NCI-H1105 (cell line): Measurements from ENCODE around the gene HTN3.
A peak's percentile ranks its signal among the peaks of the same experiment; 100 is the strongest.
"Not testable (repeated sequence)": the region's sequence is repeated elsewhere in the genome, so short reads cannot be mapped to it uniquely, and the experiment has no call there.

Source experiments
- DNase-seq: peaks from one replicate; lab custom pipeline; 2025; lab: John Stamatoyannopoulos, UW

Gene HTN3

DNA sequence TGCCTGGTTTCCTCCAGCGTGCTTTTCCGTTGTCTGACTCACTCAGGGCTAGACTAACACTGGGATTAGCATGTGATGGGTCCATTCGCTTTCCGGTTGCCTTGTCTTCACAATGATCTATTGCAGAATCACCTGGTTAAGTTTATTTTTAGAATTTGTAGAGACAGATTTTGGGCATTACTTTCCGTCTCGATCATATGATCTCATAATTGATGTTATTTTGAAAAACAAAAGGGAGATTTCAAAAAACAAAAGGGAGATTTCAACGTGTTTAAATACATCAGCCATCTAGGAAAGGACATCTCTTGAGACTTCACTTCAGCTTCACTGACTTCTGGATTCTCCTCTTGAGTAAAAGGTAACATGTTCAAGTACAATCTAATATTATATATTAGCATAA lies at the start of gene HTN3:
HTN3 (plus strand) TSS at position 301 of the 400 bp plus-strand sequence. CDS start 2,282 bp downstream, outside the sequence.
- DNase-seq = not testable (repeated sequence)

DNA sequence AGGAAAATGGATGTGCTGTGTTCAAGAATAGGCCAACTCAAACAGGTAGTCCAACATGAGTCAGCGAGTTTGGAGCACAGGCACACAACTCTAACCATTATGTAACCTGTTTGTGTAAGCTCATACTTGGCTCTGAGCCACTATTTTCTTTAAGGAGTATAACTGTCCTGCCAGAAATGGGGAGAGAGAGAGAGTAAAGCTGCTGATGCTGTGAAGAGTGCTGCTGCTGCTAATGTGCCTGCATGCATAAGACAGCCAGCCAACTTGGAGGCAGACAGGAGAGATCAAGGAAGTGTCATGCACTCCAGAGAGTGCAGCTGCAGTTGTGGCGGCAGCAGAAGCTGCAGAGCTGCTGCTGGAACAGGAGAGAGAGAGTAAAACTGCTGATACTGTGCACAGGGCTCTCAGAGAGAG lies 44.2 kb upstream of the HTN3 start:
- DNase-seq = peak; percentile 24

DNA sequence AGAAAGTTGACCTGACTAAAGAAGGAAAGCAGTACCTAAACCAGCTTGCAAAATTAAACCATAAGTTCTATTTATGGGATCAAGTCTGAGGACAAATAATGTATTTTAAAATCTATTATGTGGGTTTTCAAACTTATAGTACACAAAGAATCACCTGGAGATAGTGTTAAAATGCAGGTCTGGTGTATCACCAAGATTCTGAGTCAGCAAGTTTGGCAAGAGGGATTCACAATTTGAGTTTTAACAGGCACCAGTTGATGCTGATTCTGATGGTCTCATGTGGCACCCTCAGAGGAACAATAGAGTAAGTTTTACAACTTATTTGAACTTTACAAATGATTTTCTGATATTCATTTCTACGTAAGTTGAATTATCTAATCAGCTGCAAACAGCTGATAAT lies 41.6 kb upstream of the HTN3 start:
- DNase-seq = no peak

DNA sequence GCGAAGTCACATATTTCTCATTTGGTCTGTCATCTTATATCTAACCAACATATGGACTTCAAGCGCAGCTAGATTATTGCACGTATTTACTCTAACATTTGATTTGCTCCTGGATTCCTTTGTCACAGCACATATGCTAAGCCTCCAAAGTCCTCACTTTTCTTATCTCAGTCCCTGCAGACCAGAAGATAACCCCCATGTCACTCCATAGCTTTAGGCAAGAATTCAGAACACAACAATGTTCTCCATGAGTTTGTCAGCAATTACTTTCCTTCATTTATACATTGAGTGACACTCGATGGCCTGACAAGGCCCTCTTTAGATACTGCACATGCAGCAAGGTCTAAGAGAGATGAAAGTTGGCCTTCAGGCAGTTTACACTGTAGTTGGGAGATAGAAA lies 37.2 kb upstream of the HTN3 start:
- DNase-seq = no peak

DNA sequence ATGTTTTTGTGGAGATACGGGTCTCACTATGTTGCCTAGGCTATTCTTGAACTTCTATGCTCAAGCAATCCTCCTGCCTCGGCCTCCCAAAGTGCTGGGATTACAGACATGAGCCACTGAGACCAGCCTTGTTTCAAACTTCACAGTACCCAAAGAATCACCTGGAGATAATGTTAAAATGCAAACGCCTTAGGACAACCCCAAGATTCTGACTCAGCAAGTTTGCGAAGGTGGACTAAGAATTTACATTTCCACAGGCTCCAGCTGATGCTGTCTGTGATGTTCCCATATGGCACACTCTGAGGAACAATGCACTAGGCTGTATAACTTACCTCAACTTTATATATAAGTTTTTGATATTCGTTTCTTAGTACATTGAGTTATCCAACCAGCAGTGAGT lies 33.5 kb upstream of the HTN3 start:
- no peak for DNase-seq

DNA sequence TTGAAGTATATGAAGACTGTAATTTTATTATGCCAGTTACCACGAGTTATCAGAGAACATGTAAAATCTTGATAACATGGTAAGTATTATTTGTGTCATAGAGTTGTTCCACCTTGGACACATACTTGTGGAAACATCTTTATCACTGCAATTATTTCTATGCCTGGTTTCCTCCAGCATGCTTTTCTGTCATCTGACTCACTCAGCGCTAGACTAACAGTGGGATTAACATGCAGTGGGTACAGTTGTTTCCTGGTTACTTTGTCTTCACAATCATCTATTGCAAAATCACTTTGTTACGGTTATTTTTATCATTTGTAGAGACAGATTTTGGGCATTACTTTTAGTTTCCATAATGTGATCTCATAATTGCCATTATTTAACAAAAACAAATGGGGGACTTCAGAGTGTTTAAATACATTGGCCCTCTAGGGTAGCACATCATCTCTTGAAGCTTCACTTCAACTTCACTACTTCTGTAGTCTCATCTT lies 32.7 kb upstream of the HTN3 start, which contains the start of gene STATH:
STATH (plus strand) TSS at position 441 of the 491 bp plus-strand sequence. CDS start 2,472 bp downstream, outside the sequence.
- DNase-seq = no peak

DNA sequence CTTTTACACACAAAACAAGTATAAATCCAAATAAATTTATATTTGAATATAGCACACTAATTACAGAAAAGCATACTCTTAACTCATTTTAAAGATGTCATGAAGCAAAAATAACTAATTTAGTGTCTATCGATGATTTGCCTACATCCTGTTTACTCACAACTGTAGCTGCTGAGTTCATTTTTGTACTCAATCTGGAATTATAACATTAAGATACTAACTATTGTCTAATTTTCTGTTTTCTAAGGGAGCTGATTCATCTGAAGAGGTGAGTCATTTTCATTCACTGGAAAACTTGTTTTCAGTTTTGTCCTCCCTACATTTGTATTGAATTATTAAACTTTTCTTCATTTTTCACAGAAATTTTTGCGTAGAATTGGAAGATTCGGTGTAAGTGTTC lies 28.8 kb upstream of the HTN3 start:
- no peak for DNase-seq

DNA sequence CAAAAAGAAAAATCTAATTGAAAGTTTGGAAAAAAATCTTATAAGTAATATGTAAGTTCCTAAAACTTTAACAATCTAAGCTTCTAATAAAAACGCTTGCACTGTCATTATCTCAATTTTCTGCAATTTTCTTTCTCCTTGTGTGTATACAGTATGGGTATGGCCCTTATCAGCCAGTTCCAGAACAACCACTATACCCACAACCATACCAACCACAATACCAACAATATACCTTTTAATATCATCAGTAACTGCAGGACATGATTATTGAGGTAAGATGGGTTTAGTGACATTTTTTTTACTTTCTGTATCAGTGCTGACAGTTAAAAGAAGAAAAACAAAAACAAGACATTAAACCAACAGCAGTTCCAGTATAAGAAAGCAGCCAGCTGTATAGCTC lies 27.5 kb upstream of the HTN3 start:
- DNase-seq = no peak

DNA sequence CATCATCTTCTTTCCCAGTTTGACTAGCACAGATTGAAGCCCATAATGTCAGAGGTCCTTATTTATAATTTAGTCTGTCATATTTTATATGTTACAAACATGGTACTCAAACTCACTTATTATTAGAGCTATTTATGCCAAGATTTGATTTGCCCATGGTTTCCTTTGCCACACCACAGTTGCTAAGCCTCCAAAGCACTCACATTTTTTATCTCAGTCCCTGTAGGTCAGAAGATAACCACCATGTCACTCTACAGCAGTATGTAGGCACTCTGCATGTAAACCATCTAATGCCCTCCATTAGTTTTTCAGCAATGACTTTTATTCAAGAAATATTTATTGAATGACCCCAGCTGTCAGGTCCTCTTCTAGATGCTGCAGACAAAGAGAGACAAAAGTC lies 25.8 kb upstream of the HTN3 start:
- DNase-seq = no peak

DNA sequence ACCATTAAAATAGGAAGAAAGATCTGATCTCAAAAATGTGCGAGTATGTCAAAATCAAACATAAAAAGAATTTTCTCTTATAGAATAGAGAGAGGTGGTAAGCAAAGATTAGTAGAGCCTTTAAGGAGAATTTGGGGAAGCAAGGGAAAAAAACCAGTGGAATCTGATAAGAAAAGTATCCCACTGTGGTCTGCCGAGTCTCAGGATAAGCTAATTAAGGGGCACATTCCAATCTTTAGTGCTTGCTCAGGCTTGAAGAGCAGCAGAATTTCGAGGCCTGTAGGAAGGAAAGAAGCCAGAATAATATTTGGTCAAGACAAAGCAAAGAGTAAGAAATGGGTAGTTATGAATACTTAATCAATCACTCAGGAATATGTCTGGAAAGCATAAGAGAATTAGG lies 19.5 kb upstream of the HTN3 start:
- no peak for DNase-seq

DNA sequence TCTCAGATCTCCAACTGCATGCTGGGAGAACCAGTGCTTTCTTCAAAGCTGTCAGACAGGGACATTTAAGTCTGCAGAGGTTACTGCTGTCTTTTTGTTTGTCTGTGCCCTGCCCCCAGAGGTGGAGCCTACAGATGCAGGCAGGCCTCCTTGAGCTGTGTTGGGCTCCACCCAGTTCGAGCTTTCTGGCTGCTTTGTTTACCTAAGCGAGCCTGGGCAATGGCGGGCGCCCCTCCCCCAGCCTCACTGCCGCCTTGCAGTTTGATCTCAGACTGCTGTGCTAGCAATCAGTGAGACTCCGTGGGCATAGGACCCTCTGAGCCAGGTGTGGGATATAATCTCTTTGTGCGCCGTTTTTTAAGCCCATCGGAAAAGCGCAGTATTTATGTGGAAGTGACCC lies 9.3 kb upstream of the HTN3 start:
- not testable (repeated sequence) for DNase-seq

DNA sequence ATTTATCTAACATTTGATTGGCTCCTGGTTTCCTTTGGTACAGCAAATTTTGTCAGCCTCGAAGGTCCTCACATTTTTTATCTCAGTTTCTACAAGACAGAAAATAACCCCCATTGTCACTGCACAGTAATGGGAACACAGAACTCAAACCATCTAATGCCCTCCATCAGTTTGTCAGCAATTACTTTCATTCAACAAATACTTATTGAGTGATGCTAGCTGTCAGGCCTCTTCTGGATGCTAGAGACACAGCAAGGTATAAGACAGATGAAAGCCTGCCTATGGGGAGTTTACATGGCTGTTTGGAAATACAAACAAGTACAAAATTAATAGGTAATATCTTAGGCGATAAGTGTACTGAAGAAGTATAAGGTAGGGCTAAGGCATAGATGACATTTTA lies 5.0 kb upstream of the HTN3 start:
- no peak for DNase-seq

DNA sequence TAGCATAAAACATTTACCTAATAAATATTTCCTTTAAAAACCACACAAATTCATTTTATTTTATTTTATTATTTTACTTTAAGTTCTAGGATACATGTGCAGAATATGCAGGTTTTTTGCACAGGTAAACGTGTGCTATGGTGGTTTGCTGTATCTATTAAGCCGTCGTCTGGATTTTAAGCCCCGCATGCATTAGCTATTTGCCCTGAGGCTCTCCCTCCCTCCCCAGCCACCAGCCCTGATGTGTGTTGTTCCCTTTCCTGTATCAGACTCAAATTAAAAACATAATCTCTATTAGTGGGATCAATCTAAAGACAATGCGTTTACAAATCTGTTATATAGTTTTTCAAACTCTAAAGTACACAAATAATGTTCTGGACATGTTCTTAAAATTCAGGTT lies 1.2 kb upstream of the HTN3 start:
- DNase-seq = no peak

DNA sequence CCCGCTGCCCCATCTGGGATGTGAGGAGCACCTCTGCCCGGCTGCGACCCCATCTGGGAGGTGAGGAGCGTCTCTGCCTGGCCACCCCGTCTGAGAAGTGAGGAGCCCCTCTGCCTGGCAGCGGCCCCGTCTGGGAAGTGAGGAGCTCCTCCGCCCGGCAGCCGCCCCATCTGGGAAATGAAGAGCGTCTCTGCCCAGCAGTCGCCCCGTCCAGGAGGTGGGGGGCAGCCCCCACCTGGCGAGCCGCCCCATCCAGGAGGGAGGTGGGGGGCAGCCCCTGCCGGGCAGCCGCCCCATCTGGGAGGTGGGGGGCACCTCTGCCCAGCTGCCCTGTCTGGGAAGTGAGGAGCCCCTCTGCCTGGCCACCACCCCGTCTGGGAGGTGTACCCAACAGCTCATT lies 9.3 kb downstream of the HTN3 start:
- DNase-seq = not testable (repeated sequence)

DNA sequence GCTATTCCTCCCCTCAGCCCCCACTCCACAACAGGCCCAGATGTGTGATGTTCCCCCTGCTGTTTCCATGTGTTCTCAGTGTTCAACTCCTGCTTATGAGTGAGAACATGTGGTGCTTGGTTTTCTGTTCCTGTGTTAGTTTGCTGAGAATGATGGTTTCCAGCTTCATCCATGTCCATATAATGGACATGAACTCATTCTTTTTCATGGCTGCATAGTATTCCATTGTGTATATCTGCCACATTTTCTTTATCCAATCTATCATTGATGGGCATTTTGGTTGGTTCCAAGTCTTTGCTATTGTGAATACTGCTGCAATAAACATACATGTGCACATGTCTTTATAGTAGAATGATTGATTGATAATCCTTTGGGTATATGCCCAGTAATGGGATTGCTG lies 11.7 kb downstream of the HTN3 start:
- not testable (repeated sequence) for DNase-seq

DNA sequence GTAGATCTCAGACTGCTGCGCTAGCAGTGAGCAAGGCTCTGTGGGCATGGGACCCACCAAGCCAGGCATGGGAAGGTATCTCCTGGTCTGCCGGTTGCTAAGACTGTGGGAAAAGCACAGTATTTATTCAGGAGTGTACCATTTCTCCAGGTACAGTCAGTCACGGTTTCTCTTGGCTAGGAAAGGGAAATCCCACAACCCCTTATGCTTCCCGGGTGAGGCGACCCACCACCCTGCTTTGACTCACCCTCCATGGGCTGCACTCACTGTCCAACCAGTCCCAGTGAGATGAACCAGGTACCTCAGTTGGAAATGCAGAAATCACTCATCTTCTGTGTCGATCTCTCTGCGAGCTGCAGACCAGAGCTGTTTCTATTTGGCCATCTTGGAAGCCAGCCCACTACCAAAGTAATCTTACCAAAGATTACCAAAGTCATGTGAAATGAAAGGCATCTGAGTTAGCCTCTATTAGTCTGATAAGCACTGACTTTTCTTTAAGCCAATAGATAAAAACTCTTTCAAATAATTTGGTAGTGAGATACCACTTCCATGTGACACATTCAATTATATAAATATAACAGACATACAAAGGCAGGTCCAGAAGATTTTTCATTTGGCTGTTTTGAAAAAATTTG lies 13.5 kb downstream of the HTN3 start:
- DNase-seq = no peak

DNA sequence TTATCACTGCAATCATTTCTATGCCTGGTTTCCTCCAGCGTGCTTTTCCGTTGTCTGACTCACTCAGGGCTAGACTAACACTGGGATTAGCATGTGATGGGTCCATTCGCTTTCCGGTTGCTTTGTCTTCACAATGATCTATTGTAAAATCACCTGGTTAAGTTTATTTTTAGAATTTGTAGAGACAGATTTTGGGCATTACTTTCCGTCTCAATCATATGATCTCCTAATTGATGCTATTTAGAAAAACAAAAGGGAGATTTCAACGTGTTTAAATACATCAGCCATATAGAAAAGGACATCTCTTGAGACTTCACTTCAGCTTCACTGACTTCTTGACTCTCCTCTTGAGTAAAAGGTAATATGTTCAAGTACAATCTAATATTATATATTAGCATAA lies 21.9 kb downstream of the HTN3 start, which contains the start of gene HTN1:
HTN1 (plus strand) TSS at position 301 of the 400 bp plus-strand sequence. CDS start 2,639 bp downstream, outside the sequence.
- DNase-seq = not testable (repeated sequence)

DNA sequence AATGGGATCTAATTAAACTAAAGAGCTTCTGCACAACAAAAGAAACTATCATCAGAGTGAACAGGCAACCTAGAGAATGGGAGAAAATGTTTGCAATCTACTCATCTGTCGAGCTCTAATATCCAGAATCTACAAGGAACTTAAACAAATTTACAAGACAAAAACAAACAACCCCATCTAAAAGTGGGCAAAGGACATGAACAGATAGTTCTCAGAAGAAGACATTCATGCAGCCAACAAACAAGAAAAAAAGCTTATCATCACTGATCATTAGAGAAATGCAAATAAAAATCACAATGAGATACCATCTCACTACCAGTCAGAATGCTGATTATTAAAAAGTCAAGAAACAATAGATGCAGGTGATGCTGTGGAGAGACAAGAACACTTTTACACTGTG lies 28.3 kb downstream of the HTN3 start:
- not testable (repeated sequence) for DNase-seq

DNA sequence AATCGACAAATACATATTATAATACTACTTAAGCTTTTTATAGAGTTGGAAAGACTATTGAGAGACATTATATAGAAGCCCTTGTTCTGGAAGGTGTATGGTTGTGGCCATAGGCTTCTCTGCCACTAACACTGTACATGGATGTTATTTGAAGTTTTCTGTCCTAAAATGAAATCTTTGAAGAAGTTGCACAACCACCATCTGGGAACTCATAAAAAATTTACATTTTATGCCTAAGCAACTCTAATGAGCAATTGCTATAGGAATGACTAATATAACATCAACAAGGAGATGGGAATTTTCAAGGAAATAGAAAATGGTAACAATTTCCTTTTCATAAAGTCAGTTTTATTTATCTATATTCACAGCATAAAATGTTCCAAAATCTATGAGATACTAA lies 29.4 kb downstream of the HTN3 start:
- no peak for DNase-seq

DNA sequence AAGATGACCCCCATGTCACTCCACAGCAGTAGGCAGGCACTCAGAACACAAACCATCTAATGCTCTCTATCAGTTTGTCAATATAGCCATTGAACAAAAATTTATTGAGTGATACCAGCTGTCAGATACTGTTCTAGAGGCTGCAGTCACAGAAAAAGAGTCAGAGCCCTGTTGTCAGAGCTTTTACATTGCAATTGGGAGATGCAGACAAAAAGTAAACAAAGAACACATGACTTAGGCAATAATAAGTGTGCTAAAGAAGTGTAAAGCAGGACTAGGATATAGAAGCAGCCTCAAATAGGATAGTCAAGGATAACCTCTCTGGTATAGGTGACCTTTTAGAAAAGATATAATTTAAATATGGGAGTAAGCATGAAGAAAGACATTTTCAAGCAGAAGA lies 30.9 kb downstream of the HTN3 start:
- DNase-seq = no peak

DNA sequence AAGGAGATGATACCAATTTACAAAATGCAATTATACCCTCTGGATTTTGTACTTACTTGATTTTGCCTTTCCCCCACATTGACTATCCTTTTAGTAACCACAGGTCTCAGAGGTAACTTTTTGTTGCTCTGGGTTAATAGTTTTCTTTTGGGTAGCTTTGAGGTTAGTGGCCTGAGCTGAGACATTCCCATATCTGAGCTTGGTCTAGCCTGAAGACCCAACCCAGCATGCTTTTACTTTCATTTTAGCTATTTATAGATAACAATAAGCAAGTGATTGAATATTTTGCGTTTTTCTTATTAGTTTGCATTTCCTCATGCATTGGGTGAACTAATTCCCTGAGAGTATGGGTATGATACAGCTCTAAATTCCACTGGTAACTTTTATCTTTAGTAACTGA lies 33.7 kb downstream of the HTN3 start:
- no peak for DNase-seq

DNA sequence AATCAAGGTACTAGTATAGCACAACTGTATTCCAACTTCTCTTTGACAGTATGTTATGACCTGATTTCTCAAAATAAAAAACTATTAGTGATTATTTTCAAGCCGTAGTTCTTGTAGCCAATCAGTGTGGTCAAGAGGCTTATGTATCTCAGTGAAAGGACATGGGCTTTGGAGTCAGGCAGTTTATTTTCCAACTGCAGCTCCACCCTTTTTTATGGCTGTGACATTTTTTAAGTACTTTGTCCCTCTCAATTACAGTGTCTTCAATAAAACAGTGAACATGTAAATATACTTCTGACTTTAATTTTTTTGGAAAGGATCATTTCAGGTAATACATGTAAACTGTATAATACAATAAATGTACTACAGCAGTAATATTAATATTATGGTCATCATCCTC lies 51.9 kb downstream of the HTN3 start:
- DNase-seq = no peak
